Stimulated activated CD4-positive, alpha-beta T cell treated with anti-CD3 and anti-CD28 coated beads, Interleukin-15, amount 100 ng/mL, for 1 hour (primary cell): ENCODE data around the gene TBX4.
"Not testable (repeated sequence)": the region's sequence is repeated elsewhere in the genome, so short reads cannot be mapped to it uniquely, and the experiment has no call there.

ENCODE experiments used
- DNase-seq, 2 donors: peaks; one replicate each; pipeline ENCODE4 v3.0.0-alpha.2; 2020; ENCODE audit warnings: low read depth in 1 of 2, low spot score in 1 of 2

TBX4 gene

GRCh38 chr17:61429274-61429673, 22.9 kb upstream of the TBX4 start:
- DNase-seq = no peak

GRCh38 chr17:61429831-61430230, 22.4 kb upstream of the TBX4 start:
- not testable (repeated sequence) for DNase-seq

GRCh38 chr17:61431594-61432311, 20.5 kb upstream of the TBX4 start:
- DNase-seq = no peak

- DNase-seq = no peak
Observed at GRCh38 chr17:61436273-61436672, 15.9 kb upstream of the TBX4 start.

GRCh38 chr17:61436995-61437704, 15.1 kb upstream of the TBX4 start:
- no peak for DNase-seq

- no peak for DNase-seq
Observed at GRCh38 chr17:61440697-61441096, 11.5 kb upstream of the TBX4 start.

GRCh38 chr17:61441507-61441906, 10.7 kb upstream of the TBX4 start:
- not testable (repeated sequence) for DNase-seq

- no peak for DNase-seq
Observed at GRCh38 chr17:61442136-61442775, 10.0 kb upstream of the TBX4 start.

- DNase-seq = no peak
Observed at GRCh38 chr17:61442878-61443474, 9.2 kb upstream of the TBX4 start.

- no peak for DNase-seq
Observed at GRCh38 chr17:61443475-61443882, 8.7 kb upstream of the TBX4 start.

- DNase-seq = no peak
Observed at GRCh38 chr17:61444075-61444474, 8.1 kb upstream of the TBX4 start.

- no peak for DNase-seq
Observed at GRCh38 chr17:61444831-61445230, 7.4 kb upstream of the TBX4 start.

- no peak for DNase-seq
Observed at GRCh38 chr17:61447358-61447757, 4.9 kb upstream of the TBX4 start.

- no peak for DNase-seq
Observed at GRCh38 chr17:61448042-61448441, 4.2 kb upstream of the TBX4 start.

GRCh38 chr17:61449140-61449539, 3.1 kb upstream of the TBX4 start:
- DNase-seq = not testable (repeated sequence)

GRCh38 chr17:61449707-61450640, 2.2 kb upstream of the TBX4 start:
- no peak for DNase-seq

GRCh38 chr17:61450641-61451537, 1.3 kb upstream of the TBX4 start:
- DNase-seq = no peak

GRCh38 chr17:61451538-61452300, 503 bp upstream of the TBX4 start:
- DNase-seq = no peak
